Fibroblast of lung (primary cell): Measurements from ENCODE around the gene STX8.

Experiments used
- CTCF ChIP-seq, 2 donors: IDR thresholded peaks in 1 of 2; conservative IDR thresholded peaks in 1 of 2; 1 replicate in 1 of 2; 2 replicates in 1 of 2; pipeline ENCODE4 v1.5.1; 2011 to 2012; ENCODE audit warnings: low read length in 2 of 2, control low read depth in 1 of 2, inconsistent platforms in 1 of 2, low read depth in 1 of 2, mild to moderate bottlenecking in 1 of 2
- EZH2 ChIP-seq: IDR thresholded peaks from 2 replicates; pipeline ENCODE4 v1.5.1; 2012; ENCODE audit warnings: low read length, control low read depth, mild to moderate bottlenecking; ENCODE audit errors: missing control alignments

DNA sequence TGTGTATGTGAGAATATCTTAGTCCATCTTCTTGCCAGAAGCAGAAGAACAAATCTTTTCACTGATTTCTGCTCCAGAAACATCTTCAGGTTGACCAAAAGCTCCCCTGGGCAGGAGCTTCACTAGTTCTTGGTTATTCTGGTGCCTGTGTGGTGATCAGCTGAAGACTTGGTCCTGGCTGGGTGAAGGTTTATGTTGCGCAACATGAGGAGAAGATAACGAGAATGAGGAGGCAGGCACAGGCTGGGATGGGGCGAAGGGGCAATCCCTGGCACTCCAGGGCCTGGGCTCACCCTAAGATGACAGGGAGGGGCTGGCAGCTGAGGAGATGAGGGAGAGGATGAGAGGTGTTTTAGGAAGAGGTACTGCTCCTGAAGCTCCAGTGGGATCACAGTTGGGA is 322.3 kb downstream of the STX8 start:
- no peak for TF ChIP-seq CTCF (conservative IDR thresholded peaks at IDR 0.05 in 1 of 2, IDR thresholded peaks at IDR 0.05 in 1 of 2; ENCODE audit: low read depth in 1 of 2, low read length in 2 of 2)
- no peak for TF ChIP-seq EZH2
